Nephron (organoid): ENCODE results near the gene TTC33.

Experiments used
- H3K27ac Mint-ChIP-seq, 3 experiments: 2 replicates each; pipeline ENCODE4 v1.8.0; 2020; ENCODE audit warnings: mixed read lengths in 3 of 3, mild to moderate bottlenecking in 2 of 3, moderate library complexity in 1 of 3
- H3K27me3 Mint-ChIP-seq: 2 replicates; pipeline ENCODE4 v1.8.0; 2021; ENCODE audit warnings: low read depth, mild to moderate bottlenecking, moderate library complexity, mixed read lengths
- H3K36me3 Mint-ChIP-seq: 2 replicates; pipeline ENCODE4 v1.8.0; 2020; ENCODE audit warnings: low read depth, mixed read lengths
- H3K4me1 Mint-ChIP-seq: 2 replicates; pipeline ENCODE4 v1.8.0; 2020; ENCODE audit warnings: mixed read lengths
- H3K4me3 Mint-ChIP-seq, 3 experiments: 2 replicates each; pipeline ENCODE4 v1.8.0; 2020; ENCODE audit warnings: mild to moderate bottlenecking in 3 of 3, mixed read lengths in 3 of 3, moderate library complexity in 2 of 3
- H3K9me3 Mint-ChIP-seq: 2 replicates; pipeline ENCODE4 v1.8.0; 2020; ENCODE audit warnings: mixed read lengths
- CTCF ChIP-seq, 3 experiments: fragments of 200-600 bp; sonication (generic); IDR thresholded peaks; one replicate each; pipeline ENCODE4 v1.5.0; 2021; ENCODE audit warnings: antibody characterized with exemption in 3 of 3; ENCODE audit not compliant: unreplicated experiment in 3 of 3

Gene TTC33

GRCh38 chr5:40560474-40561110 lies 195.2 kb downstream of the TTC33 start:
- no peak overlapping the region for H3K27ac Mint-ChIP-seq
- H3K27me3 Mint-ChIP-seq, result no peaks in the 10 kb centered on the region
- no peak overlapping the region for H3K4me3 Mint-ChIP-seq
- peaks cover 4% of the 10 kb centered on the region for H3K9me3 Mint-ChIP-seq
- no peak for TF ChIP-seq CTCF (IDR thresholded peaks at IDR 0.05; ENCODE audit: unreplicated experiment in 3 of 3)
- no peaks in the 10 kb centered on the region for H3K4me1 Mint-ChIP-seq
- no peaks in the 10 kb centered on the region for H3K36me3 Mint-ChIP-seq

DNA sequence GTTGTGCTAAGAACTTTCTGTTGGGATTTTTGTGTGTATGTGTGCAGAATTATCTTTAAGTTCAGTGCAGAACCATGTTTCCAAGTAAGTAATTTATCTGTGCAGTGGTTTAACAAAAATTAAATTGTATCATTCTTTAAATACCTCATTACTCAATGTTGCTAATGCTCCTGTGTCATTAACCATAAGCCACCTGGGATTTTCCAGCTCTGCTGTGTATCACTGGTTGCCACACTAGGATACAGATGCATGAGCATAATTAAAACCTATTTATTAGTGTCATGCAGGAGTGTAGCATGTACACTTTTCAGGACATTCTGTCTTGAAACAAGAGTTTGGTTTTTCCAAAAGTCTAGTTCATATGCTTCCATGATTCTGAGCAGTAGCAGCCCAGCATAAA lies 196.5 kb downstream of the TTC33 start:
- Mint-ChIP-seq H3K27ac (no peak overlapping the region), H3K36me3 (no peaks in the 10 kb centered on the region), H3K9me3 (peaks cover 4% of the 10 kb centered on the region), H3K27me3 (no peaks in the 10 kb centered on the region), H3K4me1 (no peaks in the 10 kb centered on the region), H3K4me3 (no peak overlapping the region)
- TF ChIP-seq CTCF (IDR thresholded peaks at IDR 0.05; ENCODE audit: unreplicated experiment in 3 of 3), result no peak

- no peak overlapping the region for H3K27ac Mint-ChIP-seq
- H3K9me3 Mint-ChIP-seq, result no peaks in the 10 kb centered on the region
- no peaks in the 10 kb centered on the region for H3K27me3 Mint-ChIP-seq
- H3K4me3 Mint-ChIP-seq, result no peak overlapping the region
- H3K36me3 Mint-ChIP-seq, result no peaks in the 10 kb centered on the region
- TF ChIP-seq CTCF (IDR thresholded peaks at IDR 0.05; ENCODE audit: unreplicated experiment in 3 of 3), result no peak
- H3K4me1 Mint-ChIP-seq, result no peaks in the 10 kb centered on the region
Observed at GRCh38 chr5:40557501-40557900, 198.3 kb downstream of the TTC33 start.

GRCh38 chr5:40556811-40557210 lies 198.9 kb downstream of the TTC33 start:
- H3K4me1 Mint-ChIP-seq, result no peaks in the 10 kb centered on the region
- H3K27me3 Mint-ChIP-seq, result no peaks in the 10 kb centered on the region
- H3K27ac Mint-ChIP-seq, result no peak overlapping the region
- H3K9me3 Mint-ChIP-seq, result no peaks in the 10 kb centered on the region
- no peaks in the 10 kb centered on the region for H3K36me3 Mint-ChIP-seq
- no peak overlapping the region for H3K4me3 Mint-ChIP-seq
- TF ChIP-seq CTCF (IDR thresholded peaks at IDR 0.05; ENCODE audit: unreplicated experiment in 3 of 3), result no peak

- Mint-ChIP-seq H3K4me1 (no peaks in the 10 kb centered on the region), H3K27ac (no peak overlapping the region), H3K36me3 (no peaks in the 10 kb centered on the region), H3K27me3 (no peaks in the 10 kb centered on the region), H3K9me3 (no peaks in the 10 kb centered on the region), H3K4me3 (no peak overlapping the region)
- no peak for TF ChIP-seq CTCF (IDR thresholded peaks at IDR 0.05; ENCODE audit: unreplicated experiment in 3 of 3)
Observed at GRCh38 chr5:40555886-40556285, 199.9 kb downstream of the TTC33 start.

- TF ChIP-seq CTCF (IDR thresholded peaks at IDR 0.05; ENCODE audit: unreplicated experiment in 3 of 3), result no peak
- Mint-ChIP-seq H3K9me3 (no peaks in the 10 kb centered on the region), H3K4me1 (no peaks in the 10 kb centered on the region), H3K27ac (no peak overlapping the region), H3K36me3 (no peaks in the 10 kb centered on the region), H3K4me3 (no peak overlapping the region), H3K27me3 (no peaks in the 10 kb centered on the region)
Observed at GRCh38 chr5:40554813-40555212, 200.9 kb downstream of the TTC33 start.
